ENCODE measurements around the gene KCNK3.

- no peak for TF ChIP-seq POLR2A (IDR thresholded peaks at IDR 0.05)
- no peak for TF ChIP-seq CTCF (IDR thresholded peaks at IDR 0.05)
- no peak for TF ChIP-seq EP300 (IDR thresholded peaks at IDR 0.05)
These were observed 36.8 kb upstream of the KCNK3 start for GRCh38 chr2:26655611-26656195.

All from ovary (tissue), 3 donors.